K562 (cell line): ENCODE data around the gene LOXHD1. TPM values are rescaled to one million over a fixed set of nuclear protein-coding genes. Genes with fewer than 3 reads are reported as not detected.

Experiments
- ATAC-seq: fragments of 200-7000 bp; cut with Tn5 transposase; 3 replicates; pipeline ENCODE4 v1.9.1; 2020; ENCODE audit warnings: moderate library complexity
- Bru-seq: library from RNA; stranded (reverse); fragments of 400-500 nt; gene quantifications from one replicate; lab custom pipeline; 2021; lab: Mats Ljungman, UMichigan
- BruChase-seq, 2 experiments: library from RNA; stranded (reverse); fragments of 400-500 nt; gene quantifications; one replicate each; lab custom pipeline; 2021; lab: Mats Ljungman, UMichigan
- BruUV-seq: library from RNA; stranded (reverse); fragments of 400-500 nt; replicated peaks from 2 replicates; lab custom pipeline; 2021; lab: Mats Ljungman, UMichigan
- CTCF ChIA-PET: fragments of 300-600 bp; formaldehyde crosslinking; extraction: SDS; loops from one replicate; lab custom pipeline; 2021; ENCODE audit warnings: low intra/inter-chr PET ratio; lab: Yijun Ruan, JAX
- POLR2A ChIA-PET: fragments of 300-600, 350-650 bp; sonication (Branson Sonifier 250); formaldehyde crosslinking; extraction: SDS; loops from one replicate; lab custom pipeline; 2021; ENCODE audit warnings: antibody characterized with exemption, inconsistent platforms; lab: Yijun Ruan, JAX
- DNase-seq, 4 experiments: peaks; one replicate each; pipeline versions ENCODE4 v3.0.0 to v3.0.0-alpha.2; 2011 to 2018; ENCODE audit warnings: low spot score in 3 of 4, mixed read lengths in 3 of 4; ENCODE audit errors: extremely low read depth in 1 of 4
- FAIRE-seq: peaks from 2 replicates; lab custom pipeline; 2011; peaks lifted over from hg19 to GRCh38; lab: Jason Lieb, UNC
- H2AFZ ChIP-seq: 2 replicates; pipeline ENCODE4 v1.6.0; 2011; ENCODE audit warnings: low read depth, low read length, control low read depth, inconsistent platforms
- H3K27ac ChIP-seq: fragments of 200-600 bp; 3 replicates; pipeline ENCODE4 v1.8.0; 2011; ENCODE audit warnings: low read depth, mild to moderate bottlenecking, control low read depth, inconsistent platforms, low read length, moderate library complexity, mixed read lengths; ENCODE audit errors: extremely low read depth
- H3K27me3 ChIP-seq, 2 experiments: fragments of 300-600 bp in 1 of 2; 2 replicates in 1 of 2; 3 replicates in 1 of 2; pipeline versions ENCODE4 v1.6.0 to v1.8.0; 2011; ENCODE audit warnings: inconsistent platforms in 2 of 2, low read length in 2 of 2, mild to moderate bottlenecking in 1 of 2, mixed read lengths in 1 of 2, moderate library complexity in 1 of 2; ENCODE audit not compliant: control insufficient read depth in 2 of 2, insufficient read depth in 2 of 2
- H3K36me3 ChIP-seq: fragments of 300-600 bp; 3 replicates; pipeline ENCODE4 v1.8.0; 2011; ENCODE audit warnings: mild to moderate bottlenecking, low read length, inconsistent platforms; ENCODE audit not compliant: control insufficient read depth, insufficient read depth
- H3K4me1 ChIP-seq, 2 experiments: fragments of 200-600 bp in 1 of 2; replicated peaks in 1 of 2; 2 replicates in 1 of 2; 3 replicates in 1 of 2; pipeline versions ENCODE4 v1.5.1 to v1.8.0; 2011; ENCODE audit warnings: inconsistent platforms in 2 of 2, low read length in 2 of 2, mild to moderate bottlenecking in 1 of 2, mixed read lengths in 1 of 2, moderate library complexity in 1 of 2; ENCODE audit not compliant: control insufficient read depth in 2 of 2, insufficient read depth in 2 of 2
- H3K4me2 ChIP-seq: 2 replicates; pipeline ENCODE4 v1.6.1; 2011; ENCODE audit warnings: low read length, control low read depth, inconsistent platforms, mixed read lengths; ENCODE audit not compliant: insufficient read depth
- H3K4me3 ChIP-seq: fragments of 200-600 bp; sonication (generic), shearing (Covaris generic); 2 replicates; pipeline ENCODE4 v1.5.1; 2016; ENCODE audit warnings: control low read depth, inconsistent platforms
- H3K79me2 ChIP-seq: fragments of 200-600 bp; 3 replicates; pipeline ENCODE4 v1.8.0; 2011; ENCODE audit warnings: low read length, inconsistent platforms; ENCODE audit not compliant: control insufficient read depth, insufficient read depth
- H3K9ac ChIP-seq, 2 experiments: 2 replicates each; pipeline versions ENCODE4 v1.6.0 to v1.6.1; 2011; ENCODE audit warnings: low read depth in 2 of 2, low read length in 2 of 2, control low read depth in 1 of 2, inconsistent platforms in 1 of 2, mild to moderate bottlenecking in 1 of 2, mixed read lengths in 1 of 2; ENCODE audit not compliant: insufficient read depth in 1 of 2
- H3K9me1 ChIP-seq: one replicate; pipeline ENCODE4 v1.6.0; 2011; ENCODE audit warnings: inconsistent platforms, mild to moderate bottlenecking, low read length, moderate library complexity; ENCODE audit not compliant: control insufficient read depth, insufficient read depth
- H3K9me3 ChIP-seq: replicated peaks from 2 replicates; pipeline ENCODE4 v1.5.1; 2011; ENCODE audit warnings: low read depth, low read length, inconsistent platforms; ENCODE audit not compliant: control insufficient read depth, insufficient read depth
- H4K20me1 ChIP-seq: replicated peaks from 2 replicates; pipeline ENCODE4 v1.6.1; 2011; ENCODE audit warnings: low read length, inconsistent platforms, mixed read lengths; ENCODE audit not compliant: control insufficient read depth, insufficient read depth
- EGR1 ChIP-seq: fragments of 450-650 bp; conservative IDR thresholded peaks from 2 replicates; pipeline ENCODE4 v1.6.1; 2017; ENCODE audit warnings: mild to moderate bottlenecking
- HLTF ChIP-seq: fragments of 450-650 bp; IDR thresholded peaks from 2 replicates; pipeline ENCODE4 v1.6.1; 2016
- HMG20B ChIP-seq: fragments of 250-450 bp; sonication (Bioruptor Pico); IDR thresholded peaks from 2 replicates; pipeline ENCODE4 v1.5.0; 2021; ENCODE audit warnings: mild to moderate bottlenecking
- IRF2 ChIP-seq: sonication (generic); formaldehyde crosslinking; IDR thresholded peaks from 2 replicates; pipeline ENCODE4 v1.8.1; 2022; ENCODE audit warnings: mild to moderate bottlenecking, missing genetic modification reagents
- JUNB ChIP-seq: fragments of 450-650 bp; formaldehyde crosslinking; conservative IDR thresholded peaks from 2 replicates; pipeline ENCODE4 v1.4.0; 2020; ENCODE audit warnings: mild to moderate bottlenecking
- MTA3 ChIP-seq: fragments of 450-650 bp; formaldehyde crosslinking; IDR thresholded peaks from 2 replicates; pipeline ENCODE4 v1.6.1; 2017; ENCODE audit warnings: mild to moderate bottlenecking, borderline replicate concordance
- RBM22 ChIP-seq: fragments of 200-400 bp; formaldehyde crosslinking; IDR thresholded peaks from 2 replicates; pipeline ENCODE4 v1.6.1; 2018; ENCODE audit warnings: low read length, low read depth; ENCODE audit not compliant: poor library complexity, severe bottlenecking
- RNF219 ChIP-seq: fragments of 250-450 bp; sonication (Bioruptor Pico); IDR thresholded peaks from 2 replicates; pipeline ENCODE4 v1.5.0; 2022; ENCODE audit warnings: mild to moderate bottlenecking
- SLC30A9 ChIP-seq: fragments of 250-450 bp; sonication (Bioruptor Pico); IDR thresholded peaks from 2 replicates; pipeline ENCODE4 v1.8.0; 2022; ENCODE audit warnings: mild to moderate bottlenecking, moderate library complexity
- ZC3H4 ChIP-seq: sonication (generic); formaldehyde crosslinking; IDR thresholded peaks from 2 replicates; pipeline ENCODE4 v1.9.0; 2021; ENCODE audit warnings: missing genetic modification reagents, borderline replicate concordance
- ZFP91 ChIP-seq: sonication (generic); formaldehyde crosslinking; IDR thresholded peaks from 2 replicates; pipeline ENCODE4 v1.8.0; 2022; ENCODE audit warnings: mild to moderate bottlenecking, missing genetic modification reagents
- ZNF507 ChIP-seq: conservative IDR thresholded peaks from 2 replicates; pipeline ENCODE4 v1.6.1; 2017; ENCODE audit warnings: missing genetic modification characterization, missing compliant biosample characterization
- ZNF778 ChIP-seq: fragments of 450-650 bp; formaldehyde crosslinking; IDR thresholded peaks from 2 replicates; pipeline ENCODE4 v1.4.0; 2020; ENCODE audit warnings: mild to moderate bottlenecking, moderate library complexity
- WGBS: fragments of 100-300 bp; shearing (Covaris generic); methylation state at CpG from one replicate; pipeline ENCODE4 v1.1.6; 2016; ENCODE audit warnings: low coverage, mixed read lengths; ENCODE audit not compliant: insufficient coverage; ENCODE audit errors: missing lambda C conversion rate; 5-methylcytosine and 5-hydroxymethylcytosine counted together
- in situ Hi-C: fragments of 300-500 bp; cut with MboI; formaldehyde crosslinking; loops from 4 replicates; pipeline ENCODE4 v1.15.0; 2018; ENCODE audit warnings: inconsistent platforms, mixed read lengths
- intact Hi-C: fragments of 100-400 bp; cut with micrococcal nuclease; formaldehyde crosslinking; loops from 2 replicates; pipeline ENCODE4 v1.14.2; 2022
- long read RNA-seq, 3 experiments: library from polyadenylated mRNA in 2 of 3; library from RNA in 1 of 3; unstranded in 2 of 3; stranded (forward) in 1 of 3; transcript quantifications; one replicate each; pipeline ENCODE4 v2.0.0, GENCODE V29; 2019 to 2022
- polyA minus RNA-seq, 3 experiments: library from RNA; depleted of rRNA, polyadenylated mRNA; stranded (reverse); fragments of >200 nt; gene quantifications; 2 replicates each; pipeline ENCODE4 v1.2.3, GENCODE V29; 2011
- polyA plus RNA-seq, 8 experiments: library from polyadenylated mRNA; depleted of rRNA in 4 of 8; stranded (reverse) in 5 of 8; unstranded in 3 of 8; fragments of >200 nt; fragmentation: Nextera tagmentation in 2 of 8; fragmentation: Illumina TruSeq in 1 of 8; extraction: Ambion mirVana in 2 of 8; extraction: Trizol in 1 of 8; gene quantifications; 2 replicates each; pipeline versions ENCODE4 v1.2.1 to v1.2.3, GENCODE V29; 2011 to 2014; ENCODE audit warnings: inconsistent platforms in 1 of 8, missing spikeins in 1 of 8
- total RNA-seq, 7 experiments: library from RNA; depleted of rRNA in 6 of 7; stranded (reverse); fragments of >200 nt in 6 of 7; fragmentation: Illumina TruSeq in 2 of 7; extraction: Trizol in 2 of 7; gene quantifications; 2 replicates each; pipeline versions ENCODE4 v1.2.1 to v1.2.3, GENCODE V29; 2011 to 2021; ENCODE audit warnings: low replicate concordance in 1 of 7

Gene LOXHD1
- total RNA-seq (2011; cell fraction: chromatin; rRNA removed; ENCODE audit: low replicate concordance), result not detected in 2 replicates
- not detected in 2 replicates for total RNA-seq (2011; cell fraction: nucleolus; rRNA removed)
- not detected in 2 replicates for total RNA-seq (2011; cell fraction: nucleoplasm; rRNA removed)
- not detected in 2 replicates for total RNA-seq (2014; rRNA removed)
- total RNA-seq (2014; rRNA removed; fragmentation: Illumina TruSeq; extraction: Trizol), result not detected in 2 replicates
- total RNA-seq (2015; rRNA removed; fragmentation: Illumina TruSeq; extraction: Trizol), result not detected in 2 replicates
- not detected in 2 replicates for total RNA-seq (2021)
- not detected in 2 replicates for polyA plus RNA-seq (2011; rRNA removed)
- polyA plus RNA-seq (2011; cell fraction: cytosol; rRNA removed), result not detected in 2 replicates
- polyA plus RNA-seq (2011; cell fraction: nucleus; rRNA removed), result not detected in 2 replicates
- polyA plus RNA-seq (2012), result not detected in 2 replicates
- polyA plus RNA-seq (2014; fragmentation: Illumina TruSeq; extraction: Trizol), result not detected in 2 replicates
- polyA plus RNA-seq (2014; fragmentation: Nextera tagmentation; extraction: Ambion mirVana), result not detected
- polyA plus RNA-seq (2014; rRNA removed), result not detected in 2 replicates
- not detected in 2 replicates for polyA minus RNA-seq (2011; rRNA and poly(A)+ RNA removed)
- not detected in 2 replicates for polyA minus RNA-seq (2011; cell fraction: cytosol; rRNA and poly(A)+ RNA removed)
- not detected in 2 replicates for polyA minus RNA-seq (2011; cell fraction: nucleus; rRNA and poly(A)+ RNA removed)
- Bru-seq, nascent RNA, result not detected
- BruChase-seq, experiment 1, labeled RNA remaining after a 2-hour chase, result percentile 1 among the genes with signal in this experiment
- BruChase-seq, experiment 2, labeled RNA remaining after a 6-hour chase, result not detected
- long read RNA-seq, experiment 1, result 0 reads
- long read RNA-seq, experiment 2, result 0 reads
- long read RNA-seq, experiment 3, result 0 reads

GRCh38 chr18:46657115-46657955 lies at the start of gene LOXHD1:
Gene LOXHD1 (minus strand): TSS chr18:46657220. CDS start chr18:46657033, 187 bp downstream.
- Histone ChIP-seq H3K9me3 (no peaks in the 10 kb centered on the region), H3K4me1 (peaks cover 0 to 4% of the 10 kb centered on the region in 2 experiments; a peak in 2 of 5 replicates), H3K9me1 (no peaks in the 10 kb centered on the region), H3K9ac (no peak within 1 kb of the TSS), H3K4me3 (no peak within 1 kb of the TSS), H4K20me1 (no peaks in the 10 kb centered on the region), H3K36me3 (no peaks in the 10 kb centered on the region), H2AFZ (no peak within 1 kb of the TSS), H3K79me2 (no peaks in the 10 kb centered on the region), H3K27me3 (peaks cover 0 to 10% of the 10 kb centered on the region in 2 experiments; a peak in 2 of 5 replicates), H3K27ac (no peak within 1 kb of the TSS), H3K4me2 (no peak within 1 kb of the TSS)
- CTCF ChIA-PET, result interaction anchor here (0.6 to 1.4 kb wide), 3 partner anchors 101 to 110 kb away, joined by 3 to 7 read pairs (median 3); no protein-coding TSS in a partner anchor
- DNase-seq (no peak), FAIRE-seq (no peak), ATAC-seq (no peak)
- no TSS peak for BruUV-seq
- TF ChIP-seq ZFP91 (CRISPR knock-in tag), result no peak
- TF ChIP-seq ZC3H4 (CRISPR knock-in tag), result no peak
- no peak for TF ChIP-seq MTA3
- TF ChIP-seq JUNB (CRISPR knock-in tag), result no peak
- no peak for TF ChIP-seq RNF219
- no peak for TF ChIP-seq ZNF778 (CRISPR knock-in tag)
- no peak for TF ChIP-seq ZNF507
- no peak for TF ChIP-seq HLTF
- TF ChIP-seq EGR1, result no peak
- TF ChIP-seq IRF2 (CRISPR knock-in tag), result no peak
- no peak for TF ChIP-seq SLC30A9 (CRISPR knock-in tag)
- TF ChIP-seq RBM22, result no peak
- TF ChIP-seq HMG20B, result no peak
- WGBS, result 2% methylated on average over 23 of the region's 25 CpGs
- POLR2A ChIA-PET, result interaction anchor here (0.6 to 0.7 kb wide), 4 partner anchors 9 to 403 kb away, joined by 3 to 4 read pairs (median 3); no protein-coding TSS in a partner anchor
- in situ Hi-C loops, result loop anchor here (5.0 to 10.0 kb wide), 2 partner anchors 373 to 510 kb away; no protein-coding TSS in a partner anchor
- intact Hi-C loops, result no loop called here
